ENCODE measurements around the gene LIFR.

LIFR gene

GRCh38 chr5:38441453-38442246 lies 114.8 kb downstream of the LIFR start (continued):
- no peak for TF ChIP-seq PRDM2 (tag by site-specific recombination; IDR thresholded peaks at IDR 0.05; ENCODE audit: borderline replicate concordance)
- TF ChIP-seq ZNF660 (tag by site-specific recombination; IDR thresholded peaks at IDR 0.05): peak; percentile 92
- peak; percentile 61 for TF ChIP-seq ZNF335 (tag by site-specific recombination; conservative IDR thresholded peaks at IDR 0.05)
- TF ChIP-seq MYNN (tag by site-specific recombination; IDR thresholded peaks at IDR 0.05; ENCODE audit: borderline replicate concordance): no peak
- TF ChIP-seq ZXDB (tag by site-specific recombination; IDR thresholded peaks at IDR 0.05): peak; percentile 77
- no peak for TF ChIP-seq ZNF174 (tag by site-specific recombination; IDR thresholded peaks at IDR 0.05)
- TF ChIP-seq ZNF518A (tag by site-specific recombination; conservative IDR thresholded peaks at IDR 0.05; ENCODE audit: low read depth): 0 out of 2 replicates have a peak, but pooled peaks have one; percentile 25
- TF ChIP-seq ZNF426 (tag by site-specific recombination; IDR thresholded peaks at IDR 0.05): no peak
- no peak for TF ChIP-seq REPIN1 (tag by site-specific recombination; IDR thresholded peaks at IDR 0.05; ENCODE audit: low read depth)
- no peak for TF ChIP-seq ZSCAN23 (tag by site-specific recombination; IDR thresholded peaks at IDR 0.05)
- no peak for TF ChIP-seq TRIM28 (IDR thresholded peaks at IDR 0.05; ENCODE audit: borderline replicate concordance, low read length)
- TF ChIP-seq ZBTB44 (tag by site-specific recombination; IDR thresholded peaks at IDR 0.05): no peak
- no peak for TF ChIP-seq ZNF146 (tag by site-specific recombination; IDR thresholded peaks at IDR 0.05)
- TF ChIP-seq ZFP41 (tag by site-specific recombination; IDR thresholded peaks at IDR 0.05; ENCODE audit: borderline replicate concordance): no peak
- no peak for TF ChIP-seq GLIS1 (tag by site-specific recombination; IDR thresholded peaks at IDR 0.05)
- TF ChIP-seq PRDM1 (tag by site-specific recombination; IDR thresholded peaks at IDR 0.05): no peak
- no peak for TF ChIP-seq ZNF292 (tag by site-specific recombination; IDR thresholded peaks at IDR 0.05; ENCODE audit: borderline replicate concordance, low read depth)
- peak; percentile 70; the same call in 1 of the 2 replicates for TF ChIP-seq ZNF2 (tag by site-specific recombination; IDR thresholded peaks at IDR 0.05)
- TF ChIP-seq ZNF341 (tag by site-specific recombination; IDR thresholded peaks at IDR 0.05; ENCODE audit: low read depth): peak; percentile 45
- TF ChIP-seq ZNF792 (tag by site-specific recombination; IDR thresholded peaks at IDR 0.05): no peak
- no peak for TF ChIP-seq ZNF214 (tag by site-specific recombination; IDR thresholded peaks at IDR 0.05; ENCODE audit: borderline replicate concordance)
- no peak for TF ChIP-seq ZNF670 (tag by site-specific recombination; IDR thresholded peaks at IDR 0.05; ENCODE audit: low read depth)
- peak; percentile 100 for TF ChIP-seq ZNF654 (tag by site-specific recombination; IDR thresholded peaks at IDR 0.05; ENCODE audit: low read depth)
